Measurements from ENCODE around the gene OR51B2.
"Not testable (repeated sequence)": the region's sequence is repeated elsewhere in the genome, so short reads cannot be mapped to it uniquely, and the experiment has no call there.

The OR51B2 gene

GRCh38 chr11:5324197-5324596, at the start of gene OR51B2:
OR51B2 (minus strand) TSS chr11:5324297; CDS start chr11:5324297, 0 bp downstream.
- no peak for DNase-seq (ENCODE audit: low read depth, low spot score)

- DNase-seq (ENCODE audit: low read depth, low spot score), result no peak
Observed at GRCh38 chr11:5369789-5370188, 45.7 kb upstream of the OR51B2 start.

GRCh38 chr11:5368502-5369043, 44.5 kb upstream of the OR51B2 start:
- no peak for DNase-seq (ENCODE audit: low read depth, low spot score)

- DNase-seq (ENCODE audit: low read depth, low spot score), result no peak
Observed at GRCh38 chr11:5367448-5368074, 43.5 kb upstream of the OR51B2 start.

DNA sequence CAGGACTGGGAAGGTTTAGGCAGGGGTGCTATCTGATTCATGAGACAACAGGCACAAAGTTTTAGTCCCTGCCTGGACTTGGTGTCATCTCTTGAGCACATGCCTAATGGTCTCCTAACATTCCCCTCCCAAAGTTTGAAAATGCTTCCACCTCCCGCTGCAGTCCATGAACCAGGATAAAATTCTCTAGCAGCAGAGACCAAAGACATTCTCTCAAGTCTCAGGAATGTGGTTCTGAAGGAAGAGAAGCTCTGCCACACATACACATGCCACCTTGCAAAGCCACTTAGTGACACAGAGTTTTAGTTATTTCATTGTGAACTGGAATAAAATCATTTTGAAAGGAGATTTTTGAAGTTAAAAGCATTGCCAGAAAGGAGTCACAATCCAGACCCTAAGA, 42.8 kb upstream of the OR51B2 start:
- DNase-seq (ENCODE audit: low read depth, low spot score), result no peak

- not testable (repeated sequence) for DNase-seq (ENCODE audit: low read depth, low spot score)
Observed at GRCh38 chr11:5366365-5366764, 42.3 kb upstream of the OR51B2 start.

GRCh38 chr11:5364214-5364613, 40.1 kb upstream of the OR51B2 start:
- DNase-seq (ENCODE audit: low read depth, low spot score), result no peak

DNA sequence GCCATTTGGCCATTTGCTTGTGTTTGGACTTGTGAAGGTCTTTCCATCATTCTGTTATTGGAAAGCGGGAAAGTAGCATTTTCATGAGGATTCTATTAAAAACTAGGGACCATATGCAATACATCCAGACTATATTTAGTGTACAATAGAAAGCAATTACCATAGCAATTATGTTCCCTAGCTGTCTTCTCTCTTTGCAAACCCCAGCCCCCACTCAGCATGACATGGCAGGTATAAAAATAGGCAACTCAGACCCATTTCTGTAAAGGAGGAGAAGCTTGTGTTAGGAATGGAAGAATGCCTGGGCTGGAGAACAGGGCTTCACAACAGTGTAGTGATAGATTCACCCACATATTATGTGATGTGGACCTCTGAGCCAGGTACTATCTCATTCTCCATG, 39.6 kb upstream of the OR51B2 start:
- DNase-seq (ENCODE audit: low read depth, low spot score), result no peak

DNA sequence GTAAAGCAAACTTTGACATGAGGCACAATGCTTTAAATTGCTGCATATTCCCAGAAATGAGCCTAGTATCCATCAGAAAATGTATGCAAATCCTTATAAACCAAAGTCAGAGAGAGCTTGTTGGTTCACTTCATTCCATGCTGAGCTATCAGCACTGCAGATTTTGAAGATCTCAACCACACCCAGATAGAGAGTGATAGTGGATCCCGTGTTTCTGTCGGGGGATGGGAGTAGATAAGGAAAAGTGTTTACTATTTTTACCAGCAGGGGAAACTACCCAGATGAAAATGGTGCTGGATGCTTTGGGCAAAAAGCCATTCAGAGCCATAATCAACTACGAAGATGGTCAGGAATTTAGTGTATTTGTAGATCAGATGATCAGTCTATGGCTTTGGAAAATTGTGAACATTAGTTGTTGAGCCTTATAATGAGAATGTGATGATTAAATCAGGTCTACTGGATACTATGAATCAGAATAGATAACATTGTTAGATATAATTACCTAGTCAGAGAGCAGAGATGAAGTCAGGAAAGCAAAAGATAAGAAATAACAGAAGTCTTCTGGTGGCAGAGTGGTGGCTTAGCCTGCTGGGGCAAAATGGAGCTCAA, 38.0 kb upstream of the OR51B2 start:
- no peak for DNase-seq (ENCODE audit: low read depth, low spot score)

- not testable (repeated sequence) for DNase-seq (ENCODE audit: low read depth, low spot score)
Observed at GRCh38 chr11:5356031-5356430, 31.9 kb upstream of the OR51B2 start.

GRCh38 chr11:5351208-5351607, 27.1 kb upstream of the OR51B2 start, which contains the start of gene OR51B6:
OR51B6 (plus strand) TSS chr11:5351508; CDS start chr11:5351508, 0 bp downstream.
- no peak for DNase-seq (ENCODE audit: low read depth, low spot score)

DNA sequence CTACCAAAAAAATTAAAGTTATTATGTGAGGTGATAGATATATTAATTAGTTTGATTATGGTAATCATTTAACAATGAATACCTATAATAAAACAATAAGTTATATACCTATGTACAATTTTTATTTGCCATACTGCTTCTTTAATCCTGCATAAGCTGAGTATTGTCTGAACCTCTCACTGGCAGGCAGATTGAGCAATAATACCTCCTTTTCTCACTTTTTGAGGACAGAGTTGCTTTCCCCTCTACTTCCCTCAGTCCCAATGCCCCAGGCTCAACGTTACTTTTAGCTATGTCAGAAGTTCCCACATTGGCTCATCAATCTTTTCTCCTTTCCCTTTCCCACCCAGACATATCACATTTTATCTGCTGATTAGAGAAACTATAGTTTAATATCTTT, 25.5 kb upstream of the OR51B2 start:
- no peak for DNase-seq (ENCODE audit: low read depth, low spot score)

DNA sequence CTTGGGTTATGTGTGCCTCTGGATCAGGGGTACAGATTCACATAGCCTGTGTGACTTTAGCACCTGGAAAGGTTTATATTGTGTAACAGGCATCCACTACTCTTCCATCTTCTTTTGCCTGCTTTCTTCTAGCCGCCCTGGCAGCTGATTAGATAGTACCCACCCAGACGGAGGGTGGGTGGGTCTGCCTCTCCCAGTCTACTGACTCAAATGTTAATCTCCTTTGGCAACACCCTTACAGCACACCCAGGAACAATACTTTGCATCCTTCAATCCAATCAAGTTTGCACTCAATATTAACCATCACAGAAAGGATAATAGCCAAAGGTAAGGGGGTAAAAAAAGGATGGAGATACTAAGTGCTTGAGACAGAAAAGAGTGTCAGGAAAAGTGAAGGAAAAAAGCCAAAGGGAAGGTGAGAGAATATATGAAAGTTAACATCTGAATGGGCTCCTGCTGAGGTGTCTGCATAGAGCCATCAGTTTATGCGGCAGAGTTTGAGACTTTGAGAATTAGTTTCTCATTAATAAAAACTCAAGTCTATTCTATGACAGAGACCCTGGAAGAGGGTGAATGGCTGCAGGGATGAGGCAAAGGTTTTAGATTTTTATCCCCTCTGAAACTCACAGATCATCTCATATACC, 24.6 kb upstream of the OR51B2 start:
- no peak for DNase-seq (ENCODE audit: low read depth, low spot score)

- no peak for DNase-seq (ENCODE audit: low read depth, low spot score)
Observed at GRCh38 chr11:5345831-5346230, 21.7 kb upstream of the OR51B2 start.

GRCh38 chr11:5343474-5344335, 19.6 kb upstream of the OR51B2 start, which contains the start of gene OR51B5:
OR51B5 (minus strand) TSS chr11:5343524; CDS start chr11:5343524, 0 bp downstream.
- no peak for DNase-seq (ENCODE audit: low read depth, low spot score)

- DNase-seq (ENCODE audit: low read depth, low spot score), result no peak
Observed at GRCh38 chr11:5339771-5340322, 15.8 kb upstream of the OR51B2 start.

DNA sequence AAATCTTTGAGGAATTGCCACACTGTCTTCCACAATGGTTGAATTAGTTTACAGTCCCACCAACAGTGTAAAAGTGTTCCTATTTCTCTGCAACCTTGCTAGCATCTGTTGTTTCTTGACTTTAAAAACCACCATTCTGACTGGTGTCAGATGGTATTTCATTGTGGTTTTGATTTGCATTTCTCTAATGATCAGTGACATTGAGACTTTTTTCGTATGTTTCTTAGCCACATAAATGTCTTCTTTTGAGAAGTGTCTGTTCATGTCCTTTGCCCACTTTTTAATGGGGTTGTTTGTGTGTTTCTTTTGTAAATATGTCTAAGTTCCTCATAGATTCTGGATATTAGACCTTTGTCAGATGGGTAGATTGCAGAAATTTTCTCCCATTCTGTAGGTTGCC, 13.2 kb upstream of the OR51B2 start:
- DNase-seq (ENCODE audit: low read depth, low spot score), result not testable (repeated sequence)

DNA sequence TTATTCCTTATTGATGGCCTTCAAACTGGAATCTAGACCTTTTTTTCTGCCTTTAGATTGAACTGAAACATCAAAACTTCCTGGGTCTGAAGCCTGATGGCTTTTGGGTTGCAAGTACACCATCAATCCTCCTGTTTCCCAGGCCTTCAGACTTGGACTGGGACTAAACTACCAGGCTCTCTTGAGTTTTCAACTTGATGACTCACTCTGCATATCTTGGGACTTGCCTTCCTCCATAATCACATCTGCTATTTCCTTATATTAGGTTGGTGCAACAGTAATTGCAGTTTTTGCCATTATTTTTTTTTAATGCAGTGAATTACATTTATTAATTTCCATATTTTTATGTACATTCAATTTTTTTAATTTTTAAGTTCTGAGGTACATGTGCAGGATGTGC, 12.2 kb upstream of the OR51B2 start:
- no peak for DNase-seq (ENCODE audit: low read depth, low spot score)

GRCh38 chr11:5335170-5335569, 11.1 kb upstream of the OR51B2 start:
- no peak for DNase-seq (ENCODE audit: low read depth, low spot score)

- DNase-seq (ENCODE audit: low read depth, low spot score), result no peak
Observed at GRCh38 chr11:5317292-5317691, 6.8 kb downstream of the OR51B2 start.

DNA sequence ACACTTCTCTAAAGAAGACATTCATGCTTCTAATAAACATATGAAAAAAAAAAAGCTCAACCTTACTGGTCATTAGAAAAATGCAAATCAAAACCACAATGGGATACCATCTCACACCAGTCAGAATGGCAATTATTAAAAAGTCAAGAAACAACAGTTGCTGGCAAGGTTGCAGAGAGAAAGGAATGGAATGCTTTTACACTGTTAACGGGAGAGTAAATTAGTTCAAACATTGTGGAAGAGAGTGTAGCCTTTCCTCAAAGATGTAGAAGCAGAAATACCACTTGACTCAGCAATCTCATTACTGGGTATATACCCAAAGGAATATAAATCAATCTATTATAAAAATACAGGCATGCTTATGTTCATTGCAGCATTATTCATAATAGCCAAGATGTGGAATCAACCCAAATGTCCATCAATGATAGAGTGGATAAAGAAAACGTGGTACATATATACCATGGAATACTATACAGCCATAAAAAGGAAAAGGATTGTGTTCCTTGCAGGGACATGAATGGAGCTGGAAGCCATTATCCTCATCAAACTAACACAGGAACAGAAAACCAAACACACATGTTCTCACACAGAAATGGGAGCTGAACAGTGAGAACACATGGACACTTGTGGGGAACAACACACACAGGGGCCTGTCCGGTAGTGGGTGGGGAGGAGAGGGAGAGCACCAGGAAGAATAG, 10.6 kb downstream of the OR51B2 start:
- not testable (repeated sequence) for DNase-seq (ENCODE audit: low read depth, low spot score)
